ENCODE measurements around the gene GMIP.

Gene GMIP

GRCh38 chr19:19657397-19657783, 13.9 kb upstream of the GMIP start:
- DNase-seq (ENCODE audit: low read depth, low spot score) = no peak
- in situ Hi-C loops (cut with HindIII; ENCODE audit: low sequenced_read_pairs) = no loop called here
- H3K4me3 ChIP-seq (ENCODE audit: low read depth, low read length) = no peak overlapping the region
- TF ChIP-seq CTCF (IDR thresholded peaks at IDR 0.05; ENCODE audit: low read depth, low read length) = no peak

GRCh38 chr19:19656451-19657396, 13.3 kb upstream of the GMIP start:
- no peak for TF ChIP-seq CTCF (IDR thresholded peaks at IDR 0.05; ENCODE audit: low read depth, low read length)
- DNase-seq (ENCODE audit: low read depth, low spot score) = no peak
- H3K4me3 ChIP-seq (ENCODE audit: low read depth, low read length) = no peak overlapping the region
- in situ Hi-C loops (cut with HindIII; ENCODE audit: low sequenced_read_pairs) = no loop called here

GRCh38 chr19:19655641-19656343, 12.3 kb upstream of the GMIP start:
- DNase-seq (ENCODE audit: low read depth, low spot score) = no peak

GRCh38 chr19:19655051-19655594, 11.7 kb upstream of the GMIP start:
- H3K4me3 ChIP-seq (ENCODE audit: low read depth, low read length) = no peak overlapping the region
- in situ Hi-C loops (cut with HindIII; ENCODE audit: low sequenced_read_pairs) = no loop called here
- TF ChIP-seq CTCF (IDR thresholded peaks at IDR 0.05; ENCODE audit: low read depth, low read length) = no peak
- DNase-seq (ENCODE audit: low read depth, low spot score) = no peak

More at GRCh38 chr19:19655641-19656343, 12.3 kb upstream of the GMIP start:
- in situ Hi-C loops (cut with HindIII; ENCODE audit: low sequenced_read_pairs) = no loop called here
- TF ChIP-seq CTCF (IDR thresholded peaks at IDR 0.05; ENCODE audit: low read depth, low read length) = no peak
- H3K4me3 ChIP-seq (ENCODE audit: low read depth, low read length) = no peak overlapping the region

- no peak overlapping the region for H3K4me3 ChIP-seq (ENCODE audit: low read depth, low read length)
- in situ Hi-C loops (cut with HindIII; ENCODE audit: low sequenced_read_pairs) = no loop called here
- no peak for TF ChIP-seq CTCF (IDR thresholded peaks at IDR 0.05; ENCODE audit: low read depth, low read length)
- DNase-seq (ENCODE audit: low read depth, low spot score) = no peak
Observed at GRCh38 chr19:19654441-19654840, 11.0 kb upstream of the GMIP start.

GRCh38 chr19:19653597-19654147, 10.2 kb upstream of the GMIP start:
- in situ Hi-C loops (cut with HindIII; ENCODE audit: low sequenced_read_pairs) = no loop called here
- no peak overlapping the region for H3K4me3 ChIP-seq (ENCODE audit: low read depth, low read length)
- no peak for TF ChIP-seq CTCF (IDR thresholded peaks at IDR 0.05; ENCODE audit: low read depth, low read length)
- no peak for DNase-seq (ENCODE audit: low read depth, low spot score)
